HG03460 (cell line): Measurements from ENCODE around the gene ATP6V0E1.
"Not testable (repeated sequence)": the region's sequence is repeated elsewhere in the genome, so short reads cannot be mapped to it uniquely, and the experiment has no call there.

Experiments used
- ATAC-seq: cut with Tn5 transposase; IDR thresholded peaks from one replicate; pipeline ENCODE4 v1.9.1; 2021; ENCODE audit not compliant: unreplicated experiment

ATP6V0E1 gene

DNA sequence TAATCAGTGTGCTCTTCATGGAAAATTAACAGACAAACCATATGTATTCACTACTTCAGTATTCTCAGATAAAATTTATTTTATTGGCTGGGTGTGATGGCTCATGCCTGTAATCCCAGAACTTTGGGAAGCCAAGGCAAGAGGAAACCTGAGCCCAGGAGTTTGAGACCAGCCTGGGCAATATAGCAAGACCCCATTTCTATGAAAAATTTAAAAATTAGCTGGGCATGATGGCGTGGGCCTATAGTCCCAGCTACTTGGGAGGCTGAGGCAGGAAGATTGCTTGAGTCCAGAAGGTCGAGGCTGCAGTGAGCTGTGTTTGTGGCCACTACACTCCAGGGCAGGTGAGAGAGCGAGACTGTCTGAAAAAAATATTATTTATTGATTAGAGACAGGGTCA lies 49.2 kb downstream of the ATP6V0E1 start:
- no peak for ATAC-seq

- ATAC-seq = no peak
Observed at GRCh38 chr5:173033923-173034322, 50.4 kb downstream of the ATP6V0E1 start.

- ATAC-seq = peak; percentile 78
Observed at GRCh38 chr5:173035904-173036707, 52.5 kb downstream of the ATP6V0E1 start.

GRCh38 chr5:173039188-173039587 lies 55.6 kb downstream of the ATP6V0E1 start:
- no peak for ATAC-seq

GRCh38 chr5:173039964-173040363 lies 56.4 kb downstream of the ATP6V0E1 start:
- ATAC-seq = no peak

- no peak for ATAC-seq
Observed at GRCh38 chr5:173041881-173042762, 58.6 kb downstream of the ATP6V0E1 start.

- ATAC-seq = no peak
Observed at GRCh38 chr5:173042763-173043107, 59.2 kb downstream of the ATP6V0E1 start.

GRCh38 chr5:173045474-173045873 lies 61.9 kb downstream of the ATP6V0E1 start:
- no peak for ATAC-seq

GRCh38 chr5:173047096-173047837 lies 63.7 kb downstream of the ATP6V0E1 start:
- not testable (repeated sequence) for ATAC-seq

DNA sequence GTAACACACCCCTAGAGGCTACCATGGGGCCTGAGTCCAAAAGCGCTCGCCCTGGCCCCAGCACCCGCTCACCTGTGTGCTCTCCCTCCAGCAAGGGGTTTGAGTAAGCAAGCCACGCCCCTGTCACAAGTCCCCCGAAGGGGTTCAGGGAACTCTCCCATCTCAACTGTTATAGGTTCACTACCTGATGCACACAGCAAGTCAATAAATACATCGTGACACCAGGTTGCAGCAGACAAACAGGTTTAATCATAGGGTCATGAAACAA lies 64.2 kb downstream of the ATP6V0E1 start:
- ATAC-seq = no peak

DNA sequence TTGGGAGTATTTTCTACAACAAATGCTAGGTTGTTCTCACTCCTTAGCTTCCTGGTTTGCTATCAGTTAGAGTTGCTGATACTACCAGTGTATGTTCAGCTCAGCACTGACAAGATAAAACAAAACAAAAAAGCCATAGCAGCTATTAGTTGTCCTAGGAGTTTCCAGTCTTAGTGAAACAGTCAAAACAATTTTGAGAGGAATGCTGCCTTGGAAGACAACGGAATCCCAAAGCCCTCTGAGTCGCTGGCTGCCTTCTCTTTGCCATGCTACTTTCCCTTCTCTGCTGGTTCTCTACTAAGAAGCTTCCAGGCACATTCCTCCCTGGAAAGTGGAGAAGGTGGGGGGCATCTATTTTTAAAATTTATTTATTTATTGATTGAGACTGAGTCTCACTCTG lies 67.2 kb downstream of the ATP6V0E1 start:
- no peak for ATAC-seq

DNA sequence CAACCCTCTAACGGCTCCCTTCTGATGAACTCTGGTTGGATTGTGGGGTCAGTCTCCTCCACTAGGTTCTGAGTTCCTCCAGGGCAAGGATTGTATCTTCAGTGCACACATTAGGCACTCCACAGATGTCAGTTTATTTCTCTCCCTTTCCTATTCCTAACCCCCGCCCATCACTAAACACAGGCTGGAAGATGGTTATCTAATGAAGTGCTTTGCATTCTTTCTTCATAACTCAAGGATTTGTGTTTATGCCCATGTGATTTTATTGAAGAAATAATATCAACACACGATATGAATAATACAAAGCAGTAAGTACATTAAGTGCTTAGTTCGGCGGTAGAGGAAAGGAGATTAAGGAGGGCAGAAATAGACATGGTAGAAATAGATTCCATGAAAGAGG lies 68.2 kb downstream of the ATP6V0E1 start:
- ATAC-seq = no peak

DNA sequence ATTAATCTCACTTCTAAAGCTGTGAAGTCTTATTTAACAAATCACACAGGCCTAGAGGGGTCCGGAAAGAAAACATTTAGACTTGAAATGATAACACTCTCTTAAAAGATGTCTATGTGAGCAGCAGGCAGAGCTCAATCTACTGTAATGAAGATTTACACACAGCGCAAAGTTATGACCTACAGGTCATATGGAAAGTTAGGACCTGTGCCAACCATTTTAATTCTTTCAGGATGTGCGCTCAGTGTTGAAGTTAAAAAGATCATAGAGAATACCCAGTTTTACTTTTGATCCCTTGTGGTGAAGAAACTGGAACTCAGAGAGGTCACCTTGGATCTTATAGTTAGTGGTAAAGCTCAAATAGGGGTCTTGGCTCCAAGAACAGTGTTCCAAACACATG lies 69.5 kb downstream of the ATP6V0E1 start:
- no peak for ATAC-seq

GRCh38 chr5:173055042-173055721 lies 71.6 kb downstream of the ATP6V0E1 start:
- no peak for ATAC-seq

GRCh38 chr5:173055722-173055982 lies 72.1 kb downstream of the ATP6V0E1 start:
- no peak for ATAC-seq

DNA sequence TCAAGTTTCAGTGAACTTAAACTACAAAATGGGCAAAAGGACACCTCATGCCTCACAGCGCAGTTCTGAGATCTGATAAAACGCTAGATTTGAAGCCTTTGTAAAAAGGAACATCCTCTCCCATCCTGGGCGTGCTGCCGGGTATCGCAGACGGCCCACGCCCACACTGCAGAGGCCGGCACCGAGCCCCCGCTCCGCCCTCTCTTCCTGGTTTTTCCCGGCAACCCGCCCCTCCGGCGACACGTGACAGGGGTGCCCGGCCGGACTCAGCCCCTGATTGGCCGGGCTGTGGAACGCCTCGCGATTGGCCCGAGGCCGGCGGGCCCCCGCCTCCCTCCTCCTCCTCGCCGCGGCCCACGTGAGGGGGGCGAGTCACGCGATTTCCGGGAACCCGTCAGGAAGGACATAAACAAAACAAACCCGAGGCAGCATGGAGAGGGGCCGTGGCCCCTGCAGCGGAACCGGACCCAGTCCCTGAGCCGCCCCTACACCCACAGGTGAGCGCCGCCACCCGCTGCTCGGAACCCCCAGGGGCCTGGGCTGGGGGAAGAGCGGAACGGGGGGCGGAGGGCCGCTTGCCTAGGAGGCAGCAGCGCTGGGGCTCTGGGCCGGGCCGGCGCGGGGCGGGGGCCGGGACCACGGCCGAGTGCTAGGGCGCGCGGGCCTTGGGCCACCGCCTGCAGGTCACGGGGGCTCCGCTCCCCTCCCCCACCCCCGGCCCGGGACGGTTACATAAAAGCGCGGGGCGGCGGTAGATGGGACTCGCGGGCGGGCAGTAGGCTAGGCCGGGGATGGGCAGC lies 72.6 kb downstream of the ATP6V0E1 start, which contains the start of gene CREBRF:
Gene CREBRF (plus strand): TSS at position 370 of the 800 bp plus-strand sequence. CDS start 24,424 bp downstream, outside the sequence.
- ATAC-seq = peak; percentile 65

GRCh38 chr5:173056783-173057061 lies 73.2 kb downstream of the ATP6V0E1 start:
- ATAC-seq = peak; percentile 30

DNA sequence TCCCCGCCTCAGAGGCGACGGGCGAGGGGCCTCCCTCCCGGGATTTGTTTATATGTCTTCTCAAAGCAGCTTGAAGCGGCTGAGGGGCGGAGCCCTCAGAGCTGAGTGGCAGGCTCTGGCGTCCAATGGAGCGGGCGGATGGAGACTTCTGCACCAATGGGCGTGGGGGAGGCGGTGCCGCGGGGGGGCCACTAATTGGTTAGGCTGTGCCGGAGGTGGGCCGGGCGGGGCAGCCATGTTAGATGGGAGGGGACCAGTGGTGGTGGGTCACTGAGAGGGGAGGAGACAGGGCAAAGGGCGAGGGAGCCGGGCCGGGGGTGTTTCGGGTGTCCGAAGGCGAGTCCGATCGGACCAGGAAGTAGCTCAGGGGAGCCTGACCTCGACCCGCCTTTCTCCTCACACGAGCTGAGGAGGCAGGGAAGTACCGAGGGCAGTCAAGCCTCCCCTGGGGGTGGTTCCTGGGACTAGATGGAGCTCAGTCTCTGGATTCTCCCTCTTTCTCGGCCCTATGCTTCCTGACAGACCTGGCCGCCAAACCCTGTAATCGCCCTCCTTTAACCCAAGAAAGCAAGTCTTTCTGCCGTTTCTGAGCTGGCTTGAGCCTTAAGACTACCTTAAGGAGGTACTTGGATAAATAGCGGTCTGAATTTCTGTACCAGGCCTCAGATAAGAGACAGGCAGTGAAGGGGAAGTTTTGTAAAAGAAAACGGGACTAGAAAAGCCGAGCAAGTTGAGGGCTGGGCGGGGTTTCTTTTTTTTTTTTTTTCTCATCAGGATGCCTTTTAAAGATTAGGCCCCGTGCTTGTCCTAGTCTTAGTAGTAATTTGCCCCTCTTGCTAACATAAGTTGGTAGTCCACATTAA lies 73.7 kb downstream of the ATP6V0E1 start:
- peak; percentile 80 for ATAC-seq

GRCh38 chr5:173062141-173062540 lies 78.6 kb downstream of the ATP6V0E1 start:
- ATAC-seq = no peak

DNA sequence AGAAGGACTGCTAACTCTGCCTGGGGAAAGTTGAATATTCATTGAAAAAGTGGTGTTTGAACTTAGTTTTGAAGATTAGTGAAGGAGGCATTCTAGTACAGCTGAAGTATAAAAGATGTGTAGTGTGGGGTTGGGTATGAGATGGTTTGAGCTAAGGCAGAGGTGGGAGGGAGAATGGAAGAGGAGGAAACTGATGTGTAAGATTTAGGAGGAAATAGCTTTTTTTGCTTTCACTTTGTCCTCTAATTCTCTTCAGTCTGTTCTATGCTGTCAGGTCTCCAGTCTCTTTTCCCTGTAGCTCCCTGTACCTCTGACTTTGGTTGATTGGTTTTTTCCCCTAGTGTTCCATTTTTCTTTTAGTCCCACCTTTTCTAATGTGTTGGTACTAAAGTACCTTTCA lies 81.6 kb downstream of the ATP6V0E1 start:
- peak; percentile 62 for ATAC-seq
